HG03575 (cell line): ENCODE results near the gene CIDEB.

Experiments
- ATAC-seq: cut with Tn5 transposase; IDR thresholded peaks from one replicate; pipeline ENCODE4 v1.9.1; 2021; ENCODE audit not compliant: unreplicated experiment, insufficient number of reproducible peaks, low FRiP score; ENCODE audit errors: extremely low read depth

The CIDEB gene

DNA sequence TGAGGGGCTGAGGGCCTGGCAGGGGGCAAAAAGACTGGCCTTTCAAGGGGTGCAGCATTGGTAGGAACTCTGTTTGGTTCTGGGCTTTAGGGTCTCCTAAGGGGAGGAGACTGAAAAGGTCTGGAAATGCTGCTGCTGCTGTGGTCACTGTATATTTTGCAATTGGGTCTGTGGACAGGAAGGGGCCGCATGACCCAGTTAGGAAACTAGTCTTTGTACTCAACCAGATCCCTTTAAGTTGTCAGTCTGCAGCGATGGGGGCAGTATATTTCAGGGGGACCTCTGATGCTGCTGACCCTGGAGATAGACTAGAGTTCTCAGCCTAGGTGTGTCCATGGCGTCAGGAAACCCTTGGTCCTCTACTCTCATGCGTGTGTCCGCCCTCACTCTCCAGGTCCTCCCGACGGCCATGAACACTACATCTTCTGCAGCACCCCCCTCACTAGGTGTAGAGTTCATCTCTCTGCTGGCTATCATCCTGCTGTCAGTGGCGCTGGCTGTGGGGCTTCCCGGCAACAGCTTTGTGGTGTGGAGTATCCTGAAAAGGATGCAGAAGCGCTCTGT, 7.5 kb upstream of the CIDEB start:
- no peak for ATAC-seq

DNA sequence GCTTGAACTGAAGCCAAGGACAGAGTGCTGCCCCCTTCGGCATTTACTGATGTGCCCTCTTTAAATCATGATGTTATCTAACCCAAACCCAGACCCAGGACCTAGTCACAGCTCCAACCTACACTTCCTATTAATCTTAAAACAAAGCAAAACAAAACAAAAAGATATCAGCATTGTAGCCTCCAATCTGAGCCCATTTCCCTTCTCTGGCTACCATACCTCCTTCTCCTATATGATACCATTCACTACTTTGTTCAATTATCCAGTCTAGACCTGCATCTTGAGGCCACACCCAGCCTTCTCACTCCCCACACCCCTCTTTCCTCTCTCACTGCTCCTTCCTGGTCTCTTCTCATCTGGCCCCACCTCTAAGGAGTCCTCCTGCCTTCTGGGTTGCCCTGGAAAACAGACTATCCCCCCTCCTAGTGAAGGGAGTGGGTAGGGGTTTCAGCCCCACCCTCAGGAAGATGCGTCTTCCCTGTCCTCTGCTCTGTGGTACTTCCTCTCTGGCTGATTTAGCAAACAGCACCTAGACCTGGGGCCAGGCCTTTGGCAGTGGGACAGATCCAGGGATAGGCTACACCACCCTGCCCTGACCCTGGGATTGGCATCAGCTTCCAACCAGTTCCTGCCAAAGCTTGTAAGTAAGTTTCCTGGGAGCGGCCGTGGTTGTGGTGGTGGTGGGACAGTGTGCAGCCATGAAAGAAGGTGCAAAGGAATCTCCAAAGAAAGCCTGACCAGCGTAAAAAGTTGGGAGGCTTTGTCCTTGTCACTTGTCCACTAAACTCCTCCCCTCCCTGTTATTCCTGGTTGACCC, 6.8 kb upstream of the CIDEB start:
- no peak for ATAC-seq

DNA sequence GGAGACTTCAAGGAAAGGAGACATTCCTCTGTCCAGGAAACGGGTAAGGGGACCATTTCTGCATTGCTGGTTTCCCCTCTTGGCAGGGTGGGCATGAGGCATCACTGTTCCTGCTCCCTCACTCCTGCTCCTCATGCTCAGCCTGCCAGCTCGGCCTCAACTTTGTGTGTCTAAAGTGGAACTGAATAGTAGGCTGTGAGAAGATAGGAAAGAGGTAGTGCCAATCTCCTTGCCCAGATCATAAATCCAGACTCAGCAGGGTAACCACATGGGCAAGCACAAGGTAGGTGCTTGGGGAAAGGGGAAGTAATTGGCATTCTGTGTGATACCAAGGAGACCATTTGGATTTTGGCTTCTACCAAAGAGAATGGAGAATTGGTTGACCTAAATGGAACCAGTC, 6.1 kb upstream of the CIDEB start:
- no peak for ATAC-seq

DNA sequence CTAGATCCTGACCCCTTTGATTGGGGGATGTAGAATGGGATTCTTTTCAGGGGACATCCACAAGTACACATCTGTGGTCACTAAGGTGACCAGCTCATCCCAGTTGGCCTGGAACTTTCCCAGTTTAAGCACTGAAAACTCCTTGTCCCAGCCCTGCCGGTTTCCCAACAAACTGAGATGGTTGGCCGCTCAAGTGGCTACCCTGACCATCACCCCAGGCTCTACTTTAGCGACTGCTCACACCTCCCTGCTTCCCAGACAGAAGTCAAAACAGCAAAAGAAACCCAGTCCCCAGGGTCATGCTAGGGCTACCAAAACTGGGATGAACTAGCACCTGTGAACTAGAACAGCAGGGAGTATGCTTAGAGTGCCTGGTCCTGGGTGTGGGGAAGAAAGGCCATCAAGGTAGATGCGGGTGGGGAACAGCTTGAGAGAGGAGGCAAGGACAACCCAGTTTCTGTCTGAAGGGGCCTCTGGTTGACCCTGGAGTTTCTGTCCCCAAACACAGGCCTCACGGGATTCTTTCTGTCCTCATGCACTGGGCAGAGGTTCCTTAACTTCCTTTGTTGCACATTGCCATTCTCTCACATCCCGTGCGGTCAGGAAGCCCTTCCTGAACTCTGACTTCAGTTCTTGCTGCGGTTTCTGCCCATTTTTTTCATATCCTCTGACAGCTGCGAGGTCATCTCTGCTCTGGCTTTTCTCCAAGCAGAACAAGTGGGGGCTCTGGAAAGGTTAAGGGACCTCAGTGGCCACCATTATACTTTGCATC, 5.1 kb upstream of the CIDEB start:
- no peak for ATAC-seq

DNA sequence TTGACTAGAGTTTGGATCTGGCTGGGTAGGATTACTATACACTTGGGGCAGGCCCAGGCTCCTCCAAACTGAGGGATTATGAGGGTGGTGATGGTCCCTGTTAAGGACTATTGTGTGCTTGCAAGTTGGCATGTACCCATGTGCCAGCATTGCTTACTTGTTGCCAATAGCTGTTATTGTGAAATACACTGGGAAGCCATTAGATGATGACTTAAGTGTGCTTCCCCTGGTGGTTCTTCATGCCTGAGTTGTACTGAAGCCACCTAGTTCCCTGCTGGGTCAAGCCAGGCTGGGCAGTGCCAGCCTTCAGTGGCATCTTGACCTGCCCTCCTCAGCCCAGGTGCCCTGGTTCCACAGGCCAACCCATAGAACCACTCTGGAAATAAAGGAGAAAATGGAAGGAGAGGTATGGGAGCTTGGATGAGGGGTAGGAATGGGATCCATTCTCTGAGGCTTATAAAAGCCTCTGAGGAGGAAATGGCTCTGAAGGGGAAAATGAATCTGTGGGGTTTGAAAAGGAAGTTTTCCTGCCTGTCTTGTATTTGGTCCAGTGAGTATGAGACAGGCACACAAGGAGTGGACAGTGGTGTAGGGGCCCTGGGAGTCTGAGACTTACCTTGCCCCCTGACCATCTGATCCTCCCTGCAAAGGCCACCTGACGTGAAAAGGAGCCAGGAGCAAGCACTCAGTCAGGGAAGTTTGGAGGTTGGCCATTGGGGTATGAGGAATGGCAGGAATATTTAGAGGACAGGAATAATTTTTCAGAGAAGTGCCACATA, 4.2 kb upstream of the CIDEB start:
- no peak for ATAC-seq

DNA sequence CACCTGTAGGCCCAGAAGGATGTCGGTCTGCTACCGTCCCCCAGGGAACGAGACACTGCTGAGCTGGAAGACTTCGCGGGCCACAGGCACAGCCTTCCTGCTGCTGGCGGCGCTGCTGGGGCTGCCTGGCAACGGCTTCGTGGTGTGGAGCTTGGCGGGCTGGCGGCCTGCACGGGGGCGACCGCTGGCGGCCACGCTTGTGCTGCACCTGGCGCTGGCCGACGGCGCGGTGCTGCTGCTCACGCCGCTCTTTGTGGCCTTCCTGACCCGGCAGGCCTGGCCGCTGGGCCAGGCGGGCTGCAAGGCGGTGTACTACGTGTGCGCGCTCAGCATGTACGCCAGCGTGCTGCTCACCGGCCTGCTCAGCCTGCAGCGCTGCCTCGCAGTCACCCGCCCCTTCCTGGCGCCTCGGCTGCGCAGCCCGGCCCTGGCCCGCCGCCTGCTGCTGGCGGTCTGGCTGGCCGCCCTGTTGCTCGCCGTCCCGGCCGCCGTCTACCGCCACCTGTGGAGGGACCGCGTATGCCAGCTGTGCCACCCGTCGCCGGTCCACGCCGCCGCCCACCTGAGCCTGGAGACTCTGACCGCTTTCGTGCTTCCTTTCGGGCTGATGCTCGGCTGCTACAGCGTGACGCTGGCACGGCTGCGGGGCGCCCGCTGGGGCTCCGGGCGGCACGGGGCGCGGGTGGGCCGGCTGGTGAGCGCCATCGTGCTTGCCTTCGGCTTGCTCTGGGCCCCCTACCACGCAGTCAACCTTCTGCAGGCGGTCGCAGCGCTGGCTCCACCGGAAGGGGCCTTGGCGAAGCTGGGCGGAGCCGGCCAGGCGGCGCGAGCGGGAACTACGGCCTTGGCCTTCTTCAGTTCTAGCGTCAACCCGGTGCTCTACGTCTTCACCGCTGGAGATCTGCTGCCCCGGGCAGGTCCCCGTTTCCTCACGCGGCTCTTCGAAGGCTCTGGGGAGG, 3.1 kb upstream of the CIDEB start, which contains the start of gene LTB4R:
LTB4R (plus strand) TSS at position 857 of the 959 bp plus-strand sequence. CDS start 4,150 bp downstream, outside the sequence.
- no peak for ATAC-seq

DNA sequence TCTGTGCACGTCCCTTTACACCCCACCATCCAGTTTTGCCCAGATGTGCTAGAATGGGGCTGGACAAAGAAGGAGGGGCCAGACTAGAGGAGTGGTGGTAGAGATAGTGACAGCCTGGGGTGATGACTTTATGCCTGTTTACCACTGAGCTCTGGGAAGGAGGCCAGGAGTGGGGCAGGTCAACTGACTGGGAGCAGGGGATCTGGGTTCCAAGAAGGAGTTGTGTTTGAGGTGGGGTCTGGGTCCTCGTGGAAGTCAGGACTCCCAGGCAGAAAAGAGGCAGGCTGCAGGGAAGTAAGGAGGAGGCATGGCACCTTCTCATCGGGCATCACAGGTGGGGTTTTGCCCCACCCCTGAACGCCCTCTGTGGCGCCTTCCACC, 2.5 kb upstream of the CIDEB start:
- no peak for ATAC-seq

DNA sequence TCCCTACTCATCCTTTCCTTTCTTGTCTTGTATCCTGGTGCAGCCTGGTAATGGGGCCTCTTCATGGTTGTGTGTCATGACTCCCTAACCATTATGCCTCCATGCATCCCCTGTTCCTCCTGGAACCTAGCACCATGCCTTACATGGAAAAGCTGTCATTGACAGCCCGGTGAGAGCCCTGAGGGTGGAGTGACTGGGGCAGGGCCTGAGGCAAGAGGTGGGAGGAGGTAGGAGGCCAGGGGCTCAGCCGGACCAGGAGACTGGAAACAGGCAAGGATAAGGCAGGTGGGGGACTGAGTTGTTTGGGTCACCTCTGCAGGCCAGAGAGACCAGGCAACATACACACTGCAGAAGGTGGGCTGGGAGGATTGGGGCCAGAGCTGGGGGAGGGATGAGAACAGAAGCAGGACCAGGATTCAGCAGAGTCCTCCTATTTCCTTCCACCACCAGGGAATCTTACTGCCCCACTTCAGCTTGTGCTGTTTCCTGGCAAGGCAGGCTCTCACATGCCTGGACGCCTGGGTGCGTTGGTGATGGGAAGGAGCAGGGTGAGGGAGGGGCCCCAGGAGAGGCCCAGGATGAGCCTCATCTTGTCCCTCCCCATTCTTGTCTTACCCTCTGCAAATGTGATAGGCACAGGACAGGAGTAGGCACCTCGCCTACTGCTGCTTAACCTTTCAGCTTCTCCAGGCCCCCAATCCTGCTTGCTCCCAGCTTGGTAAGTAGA, 1.9 kb upstream of the CIDEB start, which contains the start of gene LTB4R2:
LTB4R2 (plus strand) TSS at position 603 of the 727 bp plus-strand sequence. CDS start 525 bp downstream, outside the sequence.
- ATAC-seq: no peak

DNA sequence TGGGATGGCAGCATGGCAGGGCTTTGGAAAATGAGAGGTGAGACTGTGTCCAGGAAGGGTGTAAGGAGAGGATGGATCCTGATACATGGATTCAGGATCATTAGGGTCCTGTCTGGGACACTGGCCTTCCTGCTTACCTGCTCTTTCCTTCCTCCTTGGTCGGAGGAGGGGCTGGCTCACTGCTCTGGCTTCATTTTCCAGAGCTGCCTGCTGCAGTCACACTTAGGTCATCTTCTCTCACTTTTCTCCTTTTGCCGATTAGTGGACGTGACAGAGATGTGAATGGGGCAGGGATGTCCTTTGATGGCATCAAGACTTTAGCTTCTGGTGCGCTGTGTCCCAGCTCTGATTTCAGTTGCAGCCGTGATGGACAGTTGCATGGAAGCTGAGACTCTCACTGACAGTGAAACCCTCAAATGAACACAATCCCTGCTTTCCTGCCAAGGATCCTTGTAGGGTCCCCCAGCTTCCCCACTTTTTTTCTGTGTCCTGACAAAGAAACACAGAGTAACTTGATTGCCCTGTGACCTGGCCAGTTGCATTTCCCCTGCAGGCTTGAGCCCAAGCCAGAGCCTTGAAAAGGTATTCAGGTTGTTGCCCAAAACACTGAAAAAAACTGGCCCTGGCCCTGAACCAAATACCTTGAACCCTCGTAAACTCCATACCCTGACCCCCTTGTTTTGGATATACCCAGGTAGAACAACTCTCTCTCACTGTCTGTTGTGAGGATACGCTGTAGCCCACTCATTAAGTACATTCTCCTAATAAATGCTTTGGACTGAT, 756 bp upstream of the CIDEB start:
- ATAC-seq: no peak

DNA sequence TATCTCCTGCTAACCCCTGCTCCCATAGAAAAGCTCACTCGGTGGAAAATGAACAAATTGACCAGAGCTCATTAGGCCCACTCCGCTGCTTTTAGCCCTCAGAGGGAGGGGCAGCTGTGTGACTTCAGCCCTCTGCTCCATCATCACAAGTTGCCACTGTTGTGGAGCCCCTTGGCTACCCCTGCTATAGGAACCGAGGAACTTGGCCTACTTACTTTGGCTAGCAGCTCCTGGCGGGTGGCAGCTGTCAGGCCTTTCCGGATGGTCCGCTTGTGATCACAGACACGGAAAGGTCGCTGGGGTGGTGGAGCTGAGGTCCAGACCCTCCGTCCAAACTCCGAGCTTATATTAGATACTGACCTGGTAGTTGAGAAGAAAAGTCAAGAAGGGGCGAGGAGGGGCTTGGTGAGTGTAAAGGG, 612 bp downstream of the CIDEB start:
- no peak for ATAC-seq

DNA sequence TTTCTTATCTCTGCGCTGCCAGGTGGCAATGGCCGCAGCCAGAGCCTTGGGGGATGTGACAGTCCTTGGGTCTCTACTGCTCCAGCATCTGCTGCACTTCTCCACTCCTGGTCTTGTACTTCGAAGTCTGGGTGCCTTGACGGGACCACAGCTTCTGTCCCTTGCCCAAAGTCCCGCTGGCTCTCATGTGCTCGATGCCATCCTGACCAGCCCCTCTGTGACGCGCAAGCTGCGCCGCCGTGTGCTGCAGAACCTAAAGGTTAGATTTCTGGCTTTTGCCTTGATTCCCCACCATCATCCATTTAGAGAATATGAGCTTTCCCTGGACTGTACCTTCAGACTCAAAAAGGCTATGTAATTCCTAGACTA, 3.8 kb downstream of the CIDEB start:
- ATAC-seq: no peak

DNA sequence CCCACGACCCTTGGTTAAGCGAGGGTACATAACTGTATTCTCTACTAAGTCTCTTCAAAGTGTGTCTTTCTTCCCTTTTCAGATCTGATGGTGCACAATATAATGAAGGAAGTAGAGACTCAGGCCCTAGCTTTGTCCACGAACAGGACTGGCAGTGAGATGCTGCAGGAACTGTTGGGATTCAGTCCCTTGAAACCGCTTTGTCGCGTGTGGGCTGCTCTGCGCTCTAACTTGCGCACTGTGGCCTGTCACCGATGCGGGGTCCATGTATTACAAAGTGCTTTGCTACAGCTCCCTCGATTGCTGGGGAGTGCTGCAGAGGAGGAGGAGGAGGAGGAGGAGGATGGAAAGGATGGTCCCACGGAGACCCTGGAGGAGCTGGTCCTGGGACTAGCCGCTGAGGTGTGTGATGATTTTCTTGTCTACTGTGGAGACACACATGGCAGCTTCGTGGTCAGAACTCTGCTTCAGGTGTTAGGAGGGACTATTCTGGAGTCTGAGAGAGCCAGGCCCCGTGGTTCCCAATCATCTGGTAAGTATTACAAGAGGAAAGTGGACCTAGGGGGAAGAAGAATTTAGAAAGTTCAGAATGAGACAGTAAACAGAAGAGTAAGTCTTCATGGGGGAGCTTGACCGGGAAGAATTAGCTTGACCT, 7.3 kb downstream of the CIDEB start:
- no peak for ATAC-seq

DNA sequence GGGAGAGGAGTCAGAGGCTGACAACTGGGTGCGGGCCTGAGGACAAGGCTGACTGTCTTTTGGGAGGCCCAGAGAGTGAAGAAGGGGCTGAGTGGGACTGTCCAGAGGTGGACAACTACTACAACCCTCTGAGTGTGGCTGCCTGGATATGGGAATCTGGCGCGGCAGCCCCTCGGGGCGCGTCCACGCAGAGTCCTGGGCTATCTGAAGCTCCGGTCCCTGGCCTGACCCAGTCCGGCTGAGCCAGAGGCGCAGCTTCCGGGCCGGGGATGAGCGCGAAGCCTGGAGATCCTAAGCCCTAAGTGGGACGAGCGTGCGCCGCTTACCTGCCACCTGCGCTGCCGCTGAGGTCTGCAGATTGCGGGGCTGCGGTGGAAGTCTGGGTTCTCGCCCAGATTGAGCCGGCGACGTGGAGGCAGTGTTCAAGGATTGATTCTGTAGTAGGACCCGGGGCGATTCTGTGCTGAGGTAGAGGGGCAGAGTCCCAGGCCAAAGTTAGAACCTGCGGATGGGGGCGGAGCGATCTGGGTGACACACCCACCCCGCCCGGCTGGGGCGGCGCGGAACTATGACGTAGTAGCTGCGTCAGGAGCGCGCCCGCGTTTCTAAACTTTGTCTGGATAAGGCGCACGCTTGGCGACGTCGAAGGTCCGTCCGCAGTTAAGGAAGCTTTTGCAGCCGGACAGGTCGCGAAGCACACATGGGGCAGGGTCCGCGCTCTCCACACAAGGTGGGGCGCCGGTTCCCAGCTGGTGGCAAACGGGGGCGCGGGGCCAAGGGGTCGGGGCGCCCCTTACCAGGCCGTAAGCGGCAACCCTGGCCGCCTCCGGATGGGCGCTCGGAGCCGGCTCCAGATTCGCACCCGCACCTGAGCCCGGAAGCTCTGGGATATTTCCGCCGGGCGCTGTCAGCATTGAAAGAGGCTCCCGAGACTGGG, 8.3 kb downstream of the CIDEB start, which contains the start of the genes DHRS1 and NOP9:
DHRS1 (minus strand) TSS at position 526 of the 937 bp plus-strand sequence. CDS start 674 bp downstream, outside the sequence.
NOP9 (plus strand) TSS at position 596 of the 937 bp plus-strand sequence; CDS start at position 701, 105 bp downstream.
- ATAC-seq: no peak

DNA sequence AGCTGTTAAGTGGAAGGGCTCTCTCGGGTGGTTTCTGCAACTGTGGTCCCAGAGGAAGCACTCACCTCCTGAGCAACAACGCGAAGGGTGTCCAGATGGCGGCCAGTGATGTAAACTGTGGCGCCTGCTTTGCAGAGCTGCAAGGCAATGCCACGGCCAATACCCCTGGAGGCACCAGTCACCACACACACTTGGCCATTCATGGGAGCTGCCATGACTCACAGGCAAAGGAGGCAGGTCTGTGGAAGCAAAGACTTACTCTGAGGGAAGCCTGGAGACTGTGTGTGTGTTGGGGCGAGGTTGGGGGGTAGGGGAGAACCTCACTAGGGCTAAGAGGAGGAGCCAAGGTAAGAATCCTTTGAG, 8.9 kb downstream of the CIDEB start:
- no peak for ATAC-seq
